AG04450 (cell line): ENCODE results near the gene CYP11A1. TPM values are rescaled to one million over a fixed set of nuclear protein-coding genes. Genes with fewer than 3 reads are reported as not detected.

Experiments
- CTCF ChIA-PET: fragments of 300-600, 350-600 bp; formaldehyde crosslinking; extraction: SDS; loops from one replicate; lab custom pipeline; 2022; ENCODE audit warnings: antibody characterized with exemption, inconsistent platforms; lab: Charles Lee
- POLR2A ChIA-PET: fragments of 350-600 bp; formaldehyde crosslinking; extraction: SDS; loops from one replicate; lab custom pipeline; 2021; ENCODE audit warnings: antibody characterized with exemption, inconsistent platforms; lab: Yijun Ruan, JAX
- DNase-seq: peaks from one replicate; pipeline ENCODE4 v3.0.0-alpha.2; 2011; ENCODE audit warnings: low read depth, low spot score
- H3K27ac ChIP-seq: one replicate; pipeline ENCODE4 v1.5.1; 2012; ENCODE audit warnings: low read depth, low read length, control low read depth
- H3K27me3 ChIP-seq: one replicate; pipeline ENCODE4 v1.6.0; 2012; ENCODE audit warnings: low read length; ENCODE audit not compliant: control insufficient read depth, insufficient read depth
- H3K4me3 ChIP-seq: 2 replicates; pipeline ENCODE4 v1.5.1; 2011; ENCODE audit warnings: mild to moderate bottlenecking, low read depth, low read length, control low read depth
- H3K9me3 ChIP-seq: 2 replicates; pipeline ENCODE4 v1.5.1; 2012; ENCODE audit warnings: low read length; ENCODE audit not compliant: control insufficient read depth, insufficient read depth
- polyA plus RNA-seq: library from polyadenylated mRNA; depleted of rRNA; stranded (reverse); fragments of >200 nt; gene quantifications from 2 replicates; pipeline ENCODE4 v1.2.3, GENCODE V29; 2011
- TF ChIP-seq, protein P1 (sequence below): IDR thresholded peaks from 2 replicates; pipeline ENCODE4 v1.5.1; 2011; ENCODE audit warnings: low read depth, low read length, control low read depth, inconsistent platforms

The CYP11A1 gene
- polyA plus RNA-seq, 1 experiment = 0.14 TPM

DNA sequence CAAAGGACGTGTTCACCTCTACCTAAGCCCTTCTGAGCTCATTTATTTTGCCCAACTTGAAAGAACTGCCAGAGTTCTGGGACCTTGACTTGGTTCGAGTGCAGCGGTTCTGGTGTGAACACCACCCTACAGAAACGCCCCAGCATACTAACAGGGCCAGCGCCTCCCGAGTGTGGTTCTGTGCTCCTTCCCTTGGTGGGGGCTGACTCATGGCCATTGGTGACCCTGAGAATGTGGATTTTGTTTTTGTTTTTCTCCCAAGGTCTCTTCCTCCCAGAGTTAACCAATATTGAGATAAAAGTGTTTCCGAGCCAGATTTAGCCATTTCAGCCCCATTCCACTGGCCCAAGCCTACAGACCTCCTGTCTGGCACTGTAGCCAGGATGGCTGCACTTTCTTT, 38.4 kb upstream of the CYP11A1 start:
- CTCF ChIA-PET = interaction anchor here (1.6 kb wide), 1 partner anchor 23 kb away, joined by 6 read pairs; no protein-coding TSS in a partner anchor

DNA sequence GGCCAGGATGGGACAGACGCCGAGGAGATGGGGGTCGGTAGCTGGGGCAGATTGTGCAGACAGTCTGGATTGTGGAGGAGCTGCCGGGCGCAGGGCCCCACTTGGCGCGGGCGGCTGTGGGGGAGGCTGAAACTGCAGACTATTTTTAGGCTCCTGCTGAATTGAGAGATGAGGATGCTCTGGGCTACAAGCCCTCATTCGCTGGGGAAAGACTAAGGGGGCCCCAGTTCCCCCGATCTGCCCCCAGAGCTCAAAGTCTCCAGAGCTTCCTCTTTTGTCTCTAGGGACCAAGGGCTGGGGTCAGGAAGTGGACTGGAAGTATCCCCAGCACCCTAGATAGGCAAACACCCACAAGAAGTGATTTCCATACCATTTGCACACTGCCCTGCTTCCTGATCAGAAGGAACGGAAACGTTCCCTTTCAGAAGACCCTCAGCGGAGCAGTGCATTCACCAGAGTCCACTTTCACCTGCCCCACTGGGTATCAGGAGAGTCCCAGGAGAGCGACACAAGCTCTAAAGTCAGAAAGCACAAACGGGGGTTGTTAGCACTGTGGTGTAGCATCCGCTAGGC, 36.6 kb upstream of the CYP11A1 start:
- POLR2A ChIA-PET = no interaction called here
- Histone ChIP-seq H3K9me3 (no peaks in the 10 kb centered on the region), H3K27me3 (no peaks in the 10 kb centered on the region), H3K4me3 (no peak overlapping the region), H3K27ac (no peak overlapping the region)
- TF ChIP-seq, protein P1, sequence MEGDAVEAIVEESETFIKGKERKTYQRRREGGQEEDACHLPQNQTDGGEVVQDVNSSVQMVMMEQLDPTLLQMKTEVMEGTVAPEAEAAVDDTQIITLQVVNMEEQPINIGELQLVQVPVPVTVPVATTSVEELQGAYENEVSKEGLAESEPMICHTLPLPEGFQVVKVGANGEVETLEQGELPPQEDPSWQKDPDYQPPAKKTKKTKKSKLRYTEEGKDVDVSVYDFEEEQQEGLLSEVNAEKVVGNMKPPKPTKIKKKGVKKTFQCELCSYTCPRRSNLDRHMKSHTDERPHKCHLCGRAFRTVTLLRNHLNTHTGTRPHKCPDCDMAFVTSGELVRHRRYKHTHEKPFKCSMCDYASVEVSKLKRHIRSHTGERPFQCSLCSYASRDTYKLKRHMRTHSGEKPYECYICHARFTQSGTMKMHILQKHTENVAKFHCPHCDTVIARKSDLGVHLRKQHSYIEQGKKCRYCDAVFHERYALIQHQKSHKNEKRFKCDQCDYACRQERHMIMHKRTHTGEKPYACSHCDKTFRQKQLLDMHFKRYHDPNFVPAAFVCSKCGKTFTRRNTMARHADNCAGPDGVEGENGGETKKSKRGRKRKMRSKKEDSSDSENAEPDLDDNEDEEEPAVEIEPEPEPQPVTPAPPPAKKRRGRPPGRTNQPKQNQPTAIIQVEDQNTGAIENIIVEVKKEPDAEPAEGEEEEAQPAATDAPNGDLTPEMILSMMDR = no peak
- no peak for DNase-seq
- CTCF ChIA-PET = interaction anchor here (0.9 to 2.4 kb wide), 2 partner anchors 22 to 34 kb away, joined by 6 read pairs; no protein-coding TSS in a partner anchor

More for the DNA sequence above, 38.4 kb upstream of the CYP11A1 start:
- H3K27ac ChIP-seq = no peak overlapping the region
- DNase-seq = no peak
- H3K27me3 ChIP-seq = no peaks in the 10 kb centered on the region
- no peaks in the 10 kb centered on the region for H3K9me3 ChIP-seq
- POLR2A ChIA-PET = no interaction called here
- no peak overlapping the region for H3K4me3 ChIP-seq
- TF ChIP-seq, protein P1 = no peak

DNA sequence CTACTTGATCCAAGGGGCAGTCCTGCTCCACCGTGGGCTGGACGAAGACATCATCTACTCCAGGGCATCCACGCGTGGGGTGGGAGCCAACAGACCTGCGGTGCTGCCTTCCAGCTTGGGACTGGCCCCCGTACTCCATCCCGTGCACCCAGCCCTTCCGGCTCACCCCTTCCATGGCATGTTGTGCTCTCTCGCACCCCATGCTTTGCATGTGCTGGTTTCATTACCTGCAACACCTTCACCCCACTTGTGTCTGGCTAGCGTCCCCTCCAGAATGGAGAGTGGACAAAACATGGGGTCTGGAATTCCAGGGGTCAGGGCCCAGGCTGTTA, 36.1 kb upstream of the CYP11A1 start:
- Histone ChIP-seq H3K27ac (no peak overlapping the region), H3K27me3 (no peaks in the 10 kb centered on the region), H3K4me3 (no peak overlapping the region), H3K9me3 (no peaks in the 10 kb centered on the region)
- POLR2A ChIA-PET = no interaction called here
- DNase-seq = no peak
- TF ChIP-seq, protein P1 = no peak
- CTCF ChIA-PET = interaction anchor here (0.9 to 2.4 kb wide), 2 partner anchors 21 to 35 kb away, joined by 6 read pairs; no protein-coding TSS in a partner anchor

DNA sequence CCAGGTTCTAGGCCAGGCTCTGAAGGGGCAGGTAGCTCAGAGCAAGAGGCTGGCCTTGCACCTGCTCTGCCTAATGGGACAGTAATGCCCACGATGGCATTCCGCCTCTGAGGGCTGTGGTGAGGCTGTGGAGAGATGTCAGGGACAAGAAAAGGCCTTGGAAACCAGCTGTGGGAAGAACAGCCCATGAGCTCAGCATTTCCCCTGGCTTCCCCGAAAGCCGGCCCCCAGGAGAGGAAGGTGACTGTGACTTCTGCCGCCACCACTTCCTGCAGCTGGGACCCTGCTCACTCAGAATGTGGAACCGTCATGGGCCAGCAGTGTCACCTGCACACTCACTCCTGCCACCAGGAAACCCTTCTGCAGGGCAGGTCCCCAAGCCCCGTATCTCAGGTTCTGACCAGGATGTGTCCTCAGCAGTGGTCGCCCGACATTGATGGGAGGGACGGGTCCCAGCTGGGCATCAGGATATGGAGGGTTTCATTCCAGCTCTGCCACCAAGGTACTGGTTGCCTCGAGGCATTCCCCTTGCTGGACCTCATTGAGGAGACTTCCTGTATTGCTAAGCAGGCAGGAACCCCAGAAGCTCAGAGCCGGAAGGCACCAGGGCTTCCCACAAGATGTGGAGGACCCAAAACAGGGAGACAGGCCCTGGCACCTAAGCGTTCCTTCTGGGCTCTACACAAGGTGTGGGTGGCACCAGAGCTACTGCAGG, 35.6 kb upstream of the CYP11A1 start:
- ChIA-PET POLR2A (no interaction called here), CTCF (interaction anchor here (0.6 to 2.4 kb wide), 3 partner anchors 21 to 355 kb away, joined by 5 to 6 read pairs (median 5); no protein-coding TSS in a partner anchor)
- Histone ChIP-seq H3K27me3 (no peaks in the 10 kb centered on the region), H3K27ac (no peak overlapping the region), H3K9me3 (no peaks in the 10 kb centered on the region), H3K4me3 (no peak overlapping the region)
- TF ChIP-seq, protein P1 = no peak
- no peak for DNase-seq

DNA sequence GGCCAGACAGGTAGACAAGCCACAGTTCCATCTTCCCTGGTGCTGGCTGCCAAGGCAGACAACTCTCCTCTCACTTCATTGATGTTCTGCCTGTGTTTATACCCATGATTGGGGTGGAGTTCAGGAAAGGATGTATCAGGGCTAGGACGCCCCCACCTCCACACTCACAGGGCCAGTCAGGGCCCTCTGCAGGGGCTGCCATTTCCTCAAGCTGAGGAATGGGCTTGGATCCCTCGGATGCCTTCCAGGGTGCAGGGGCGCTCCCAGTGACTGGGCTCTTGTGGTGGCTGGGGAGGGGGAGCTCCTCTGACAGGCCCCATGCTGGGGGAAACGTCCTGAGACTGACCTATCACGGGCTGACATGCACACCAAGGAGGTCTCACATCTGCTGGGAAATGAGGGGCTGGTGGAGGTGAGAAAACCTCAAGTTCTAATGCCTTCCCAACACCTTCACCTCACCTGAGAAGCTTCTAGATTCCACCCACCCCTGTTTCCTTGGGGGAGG, 34.9 kb upstream of the CYP11A1 start:
- no peaks in the 10 kb centered on the region for H3K9me3 ChIP-seq
- no peak for DNase-seq
- TF ChIP-seq, protein P1 = no peak
- ChIA-PET CTCF (interaction anchor here (1.1 to 2.4 kb wide), 2 partner anchors 20 to 36 kb away, joined by 5 to 6 read pairs; no protein-coding TSS in a partner anchor), POLR2A (no interaction called here)
- H3K27me3 ChIP-seq = no peaks in the 10 kb centered on the region
- no peak overlapping the region for H3K4me3 ChIP-seq
- H3K27ac ChIP-seq = no peak overlapping the region
